ENCODE data around the gene TLE5.
"Not testable (repeated sequence)": the region's sequence is repeated elsewhere in the genome, so short reads cannot be mapped to it uniquely, and the experiment has no call there.

TLE5 gene

GRCh38 chr19:3058821-3059314 is 3.4 kb downstream of the TLE5 start:
- no peak for DNase-seq

GRCh38 chr19:3058009-3058820 is 4.1 kb downstream of the TLE5 start:
- DNase-seq = no peak

GRCh38 chr19:3057275-3057714 is 5.0 kb downstream of the TLE5 start:
- DNase-seq = peak; percentile 82

- no peak for DNase-seq
Observed at GRCh38 chr19:3056417-3057088, 5.7 kb downstream of the TLE5 start.

GRCh38 chr19:3055741-3056416 is 6.4 kb downstream of the TLE5 start:
- no peak for DNase-seq

- DNase-seq = no peak
Observed at GRCh38 chr19:3054972-3055740, 7.1 kb downstream of the TLE5 start.

- no peak for DNase-seq
Observed at GRCh38 chr19:3054265-3054971, 7.9 kb downstream of the TLE5 start.

GRCh38 chr19:3053780-3054179 is 8.5 kb downstream of the TLE5 start:
- DNase-seq = no peak

- no peak for DNase-seq
Observed at GRCh38 chr19:3053218-3053621, 9.1 kb downstream of the TLE5 start.

GRCh38 chr19:3050016-3050415 is 12.3 kb downstream of the TLE5 start:
- DNase-seq = not testable (repeated sequence)

- DNase-seq = no peak
Observed at GRCh38 chr19:3049089-3049488, 13.2 kb downstream of the TLE5 start.

- DNase-seq = no peak
Observed at GRCh38 chr19:3048190-3048533, 14.1 kb downstream of the TLE5 start.

- no peak for DNase-seq
Observed at GRCh38 chr19:3047496-3048189, 14.7 kb downstream of the TLE5 start.

GRCh38 chr19:3046698-3047495 is 15.4 kb downstream of the TLE5 start:
- no peak for DNase-seq

- DNase-seq = no peak
Observed at GRCh38 chr19:3045885-3046697, 16.2 kb downstream of the TLE5 start.

GRCh38 chr19:3045191-3045590 is 17.1 kb downstream of the TLE5 start:
- DNase-seq = no peak

GRCh38 chr19:3042621-3043267 is 19.6 kb downstream of the TLE5 start:
- no peak for DNase-seq

- no peak for DNase-seq
Observed at GRCh38 chr19:3041761-3042620, 20.3 kb downstream of the TLE5 start.
